H9 (cell line): ENCODE data around the gene NR2F1-AS1. TPM values are rescaled to one million over a fixed set of nuclear protein-coding genes. Genes with fewer than 3 reads are reported as not detected.

Experiments used
- DNase-seq: peaks from one replicate; pipeline ENCODE4 v3.0.0-alpha.2; 2017
- H2AFZ ChIP-seq: one replicate; pipeline ENCODE4 v1.6.1; 2013; ENCODE audit warnings: mild to moderate bottlenecking, low read length, control low read depth, moderate library complexity
- H2AK5ac ChIP-seq: 2 replicates; pipeline ENCODE4 v1.6.1; 2013; ENCODE audit warnings: low read length, control low read depth, mixed read lengths; ENCODE audit not compliant: insufficient read length
- H2BK120ac ChIP-seq: one replicate; pipeline ENCODE4 v1.6.1; 2013; ENCODE audit warnings: low read depth, mild to moderate bottlenecking, low read length, control low read depth, inconsistent platforms; ENCODE audit not compliant: poor library complexity, severe bottlenecking
- H2BK12ac ChIP-seq: 2 replicates; pipeline ENCODE4 v1.6.1; 2013; ENCODE audit warnings: low read length, control low read depth, mixed read lengths, low read depth; ENCODE audit not compliant: insufficient read length
- H2BK15ac ChIP-seq: 2 replicates; pipeline ENCODE4 v1.6.1; 2013; ENCODE audit warnings: low read depth, low read length, control low read depth
- H2BK20ac ChIP-seq: one replicate; pipeline ENCODE4 v1.6.1; 2013; ENCODE audit warnings: low read depth, mild to moderate bottlenecking, low read length, control low read depth, inconsistent platforms; ENCODE audit not compliant: poor library complexity, severe bottlenecking
- H2BK5ac ChIP-seq: 2 replicates; pipeline ENCODE4 v1.6.1; 2013; ENCODE audit warnings: low read length, control low read depth, mixed read lengths; ENCODE audit not compliant: insufficient read length
- H3K14ac ChIP-seq: 2 replicates; pipeline ENCODE4 v1.6.1; 2013; ENCODE audit warnings: low read length, control low read depth; ENCODE audit not compliant: insufficient read depth
- H3K18ac ChIP-seq: 2 replicates; pipeline ENCODE4 v1.6.1; 2013; ENCODE audit warnings: low read depth, mild to moderate bottlenecking, mixed read lengths, low read length, control low read depth; ENCODE audit not compliant: insufficient read length
- H3K23ac ChIP-seq: 2 replicates; pipeline ENCODE4 v1.6.1; 2013; ENCODE audit warnings: low read length, control low read depth, mixed read lengths, low read depth; ENCODE audit not compliant: insufficient read length
- H3K23me2 ChIP-seq: 2 replicates; pipeline ENCODE4 v1.6.1; 2013; ENCODE audit warnings: low read depth, mild to moderate bottlenecking, mixed read lengths, low read length, control low read depth; ENCODE audit not compliant: insufficient read length, poor library complexity, severe bottlenecking
- H3K27ac ChIP-seq: 2 replicates; pipeline ENCODE4 v1.5.1; 2013; ENCODE audit warnings: low read length, control low read depth, mixed read lengths, low read depth; ENCODE audit not compliant: insufficient read length
- H3K27me3 ChIP-seq: 2 replicates; pipeline ENCODE4 v1.6.1; 2013; ENCODE audit warnings: low read length, control low read depth, inconsistent platforms; ENCODE audit not compliant: insufficient read depth
- H3K4ac ChIP-seq: 2 replicates; pipeline ENCODE4 v1.6.1; 2013; ENCODE audit warnings: low read depth, mild to moderate bottlenecking, control low read depth, inconsistent platforms, low read length, moderate library complexity
- H3K4me1 ChIP-seq: 2 replicates; pipeline ENCODE4 v1.6.1; 2013; ENCODE audit warnings: low read length, control low read depth, inconsistent platforms; ENCODE audit not compliant: insufficient read depth
- H3K4me2 ChIP-seq: 2 replicates; pipeline ENCODE4 v1.6.1; 2013; ENCODE audit warnings: low read length, control low read depth, mixed read lengths; ENCODE audit not compliant: insufficient read length, insufficient read depth
- H3K56ac ChIP-seq: 2 replicates; pipeline ENCODE4 v1.6.1; 2013; ENCODE audit warnings: low read depth, mild to moderate bottlenecking, mixed read lengths, low read length, control low read depth; ENCODE audit not compliant: insufficient read length
- H3K79me1 ChIP-seq: 2 replicates; pipeline ENCODE4 v1.6.1; 2013; ENCODE audit warnings: low read depth, mild to moderate bottlenecking, moderate library complexity, low read length, control low read depth, inconsistent platforms; ENCODE audit not compliant: insufficient read depth, poor library complexity, severe bottlenecking
- H3K79me2 ChIP-seq: 2 replicates; pipeline ENCODE4 v1.6.1; 2013; ENCODE audit warnings: low read length, control low read depth, inconsistent platforms; ENCODE audit not compliant: insufficient read depth
- H3K9ac ChIP-seq: 2 replicates; pipeline ENCODE4 v1.6.1; 2013; ENCODE audit warnings: low read length, control low read depth, mixed read lengths; ENCODE audit not compliant: insufficient read length; ENCODE audit errors: extremely low read depth
- H3K9me3 ChIP-seq: one replicate; pipeline ENCODE4 v1.6.1; 2013; ENCODE audit warnings: low read depth, low read length, inconsistent platforms; ENCODE audit not compliant: control insufficient read depth
- H3T11ph ChIP-seq: one replicate; pipeline ENCODE4 v1.6.1; 2013; ENCODE audit warnings: mild to moderate bottlenecking, low read length, control low read depth, inconsistent platforms
- H4K20me1 ChIP-seq: one replicate; pipeline ENCODE4 v1.6.1; 2013; ENCODE audit not compliant: control insufficient read depth, insufficient read length, insufficient read depth
- H4K5ac ChIP-seq: 2 replicates; pipeline ENCODE4 v1.6.1; 2013; ENCODE audit warnings: low read depth, mild to moderate bottlenecking, mixed read lengths, low read length, control low read depth; ENCODE audit not compliant: insufficient read length
- H4K8ac ChIP-seq: replicated peaks from 2 replicates; pipeline ENCODE4 v1.6.1; 2013; ENCODE audit warnings: low read length, control low read depth, mixed read lengths, low read depth; ENCODE audit not compliant: insufficient read length
- H4K91ac ChIP-seq: 2 replicates; pipeline ENCODE4 v1.6.1; 2013; ENCODE audit warnings: low read depth, mild to moderate bottlenecking, moderate library complexity, mixed read lengths, low read length, control low read depth; ENCODE audit not compliant: insufficient read length
- H3K27ac Mint-ChIP-seq, 3 experiments: 2 replicates in 2 of 3; 3 replicates in 1 of 3; pipeline ENCODE4 v1.8.0; 2020 to 2021; ENCODE audit warnings: mixed read lengths in 3 of 3, mild to moderate bottlenecking in 1 of 3, moderate library complexity in 1 of 3
- H3K27me3 Mint-ChIP-seq: 2 replicates; pipeline ENCODE4 v1.8.0; 2021; ENCODE audit warnings: low read depth, mild to moderate bottlenecking, moderate library complexity, mixed read lengths
- H3K36me3 Mint-ChIP-seq, 3 experiments: 2 replicates in 2 of 3; 3 replicates in 1 of 3; pipeline ENCODE4 v1.8.0; 2020 to 2021; ENCODE audit warnings: low read depth in 3 of 3, mixed read lengths in 3 of 3; ENCODE audit not compliant: insufficient read depth in 1 of 3
- H3K4me1 Mint-ChIP-seq, 2 experiments: 2 replicates each; pipeline ENCODE4 v1.8.0; 2020; ENCODE audit warnings: mixed read lengths in 2 of 2
- H3K4me3 Mint-ChIP-seq, 2 experiments: 2 replicates in 1 of 2; 3 replicates in 1 of 2; pipeline ENCODE4 v1.8.0; 2020 to 2021; ENCODE audit warnings: mild to moderate bottlenecking in 2 of 2, mixed read lengths in 2 of 2, moderate library complexity in 1 of 2
- H3K9me3 Mint-ChIP-seq, 2 experiments: 2 replicates in 1 of 2; 3 replicates in 1 of 2; pipeline ENCODE4 v1.8.0; 2020; ENCODE audit warnings: mild to moderate bottlenecking in 2 of 2, mixed read lengths in 2 of 2, moderate library complexity in 1 of 2
- CTCF ChIP-seq: fragments of 200-600 bp; sonication (generic); conservative IDR thresholded peaks from 3 replicates; pipeline ENCODE4 v1.8.0; 2021; ENCODE audit warnings: antibody characterized with exemption, mild to moderate bottlenecking
- WGBS: extraction: QIAGEN DNeasy Blood & Tissue Kit; methylation state at CpG from one replicate; pipeline ENCODE4 v1.1.7; 2013; ENCODE audit warnings: missing lambda C conversion rate, low lambda C conversion rate, mixed read lengths; ENCODE audit not compliant: insufficient read length; ENCODE audit errors: extremely low coverage; 5-methylcytosine and 5-hydroxymethylcytosine counted together
- total RNA-seq: library from RNA; stranded (reverse); gene quantifications from 2 replicates; pipeline ENCODE4 v1.2.1, GENCODE V29; 2021

The NR2F1-AS1 gene
- total RNA-seq, 1 experiment from 2014 or later: 1.9 TPM

DNA sequence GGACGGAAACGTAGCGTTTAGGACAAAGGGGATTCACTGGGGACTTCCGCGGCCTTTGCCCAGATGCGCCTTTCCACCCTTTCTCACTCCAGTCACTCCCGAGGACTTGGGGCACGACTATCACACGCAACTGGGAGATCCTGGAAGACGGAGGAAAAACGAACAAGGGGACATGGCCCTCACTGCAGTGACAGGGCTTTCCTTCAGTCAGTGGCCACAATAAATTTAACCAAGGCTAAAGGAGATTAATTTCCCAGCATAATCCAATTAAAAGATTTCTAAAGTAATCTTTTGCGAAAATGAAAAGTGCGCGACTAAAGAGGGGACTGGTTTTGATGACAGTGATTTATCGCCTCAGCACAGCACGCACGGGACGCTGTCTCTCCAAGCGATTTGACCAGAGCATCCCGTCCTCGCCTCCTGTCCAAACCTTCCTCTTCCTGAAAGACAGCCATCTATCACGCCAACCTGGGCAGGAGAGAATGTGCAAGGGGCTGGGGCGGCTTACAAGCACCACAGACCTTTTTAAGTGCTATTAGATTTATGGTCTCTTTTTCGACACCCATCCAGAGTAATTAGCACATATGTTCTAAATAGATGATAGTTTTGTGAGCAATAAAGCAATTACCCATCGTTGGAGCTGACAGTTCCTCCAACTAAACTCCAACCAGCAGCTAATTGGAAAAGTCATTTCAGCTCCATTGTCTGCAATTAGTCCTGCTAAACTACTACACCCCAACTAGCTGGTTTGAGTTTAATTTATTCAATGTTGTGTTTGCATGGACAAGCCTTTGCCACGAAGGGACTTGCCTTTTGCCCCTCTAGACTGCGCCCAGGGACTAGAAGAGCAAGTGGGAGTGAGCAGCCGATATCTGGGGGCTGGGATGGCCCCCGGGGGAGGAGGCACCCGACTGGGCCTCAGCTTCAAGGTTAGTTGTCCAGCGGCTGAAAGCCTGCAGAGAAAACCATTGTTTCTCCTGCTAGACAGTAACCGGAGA, 7.4 kb downstream of the NR2F1-AS1 start:
- H3K23me2 ChIP-seq: peaks cover 3% of the 10 kb centered on the region
- peaks cover 89% of the 10 kb centered on the region for H3K27me3 ChIP-seq
- H3K56ac ChIP-seq: no peak overlapping the region
- H3K14ac ChIP-seq: no peak overlapping the region
- DNase-seq: no peak
- H2BK20ac ChIP-seq: no peak overlapping the region
- Mint-ChIP-seq H3K9me3 (peaks cover 0 to 3% of the 10 kb centered on the region in 2 experiments; a peak in 3 of 5 replicates), H3K4me1 (peaks cover 36 to 53% of the 10 kb centered on the region in 2 experiments), H3K27me3 (no peaks in the 10 kb centered on the region; the same call in 1 of the 2 replicates), H3K27ac (no peak overlapping the region), H3K36me3 (no peaks in the 10 kb centered on the region), H3K4me3 (peak overlapping the region; percentile 39 to 64; a peak in 4 of 5 replicates)
- no peak overlapping the region for H4K91ac ChIP-seq
- H3K27ac ChIP-seq: no peak overlapping the region
- no peak overlapping the region for H2AFZ ChIP-seq
- TF ChIP-seq CTCF: no peak
- no peak overlapping the region for H4K5ac ChIP-seq
- no peaks in the 10 kb centered on the region for H4K20me1 ChIP-seq
- H3K23ac ChIP-seq: no peak overlapping the region
- H3K79me1 ChIP-seq: no peaks in the 10 kb centered on the region
- peaks cover 3% of the 10 kb centered on the region; the same call in 1 of the 2 replicates for H3K4me1 ChIP-seq
- no peak overlapping the region for H2BK12ac ChIP-seq
- no CpG with 5 or more reads among the region's 32 CpGs for WGBS
- no peaks in the 10 kb centered on the region for H3K9me3 ChIP-seq
- no peak overlapping the region for H2BK120ac ChIP-seq
- no peak overlapping the region for H4K8ac ChIP-seq
- H3K4ac ChIP-seq: no peak overlapping the region
- no peak overlapping the region for H2AK5ac ChIP-seq
- H2BK15ac ChIP-seq: no peak overlapping the region
- H2BK5ac ChIP-seq: no peak overlapping the region
- H3T11ph ChIP-seq: no peak overlapping the region
- no peaks in the 10 kb centered on the region for H3K79me2 ChIP-seq
- no peak overlapping the region for H3K18ac ChIP-seq
- H3K9ac ChIP-seq: no peak overlapping the region
- peak overlapping the region; percentile 35 for H3K4me2 ChIP-seq
